Suprapubic skin (tissue), 3 donors: Measurements from ENCODE around the gene TPD52L1.

ENCODE experiments used
- CTCF ChIP-seq, 2 donors: fragments of 200-600 bp in 1 of 2; fragments of 450-650 bp in 1 of 2; sonication (generic) in 1 of 2; IDR thresholded peaks; one replicate each; pipeline ENCODE4 v1.5.1; 2016 to 2019; ENCODE audit warnings: antibody characterized with exemption in 2 of 2, mild to moderate bottlenecking in 1 of 2, moderate library complexity in 1 of 2
- POLR2A ChIP-seq, 2 donors: fragments of 450-650 bp; IDR thresholded peaks; one replicate each; pipeline ENCODE4 v1.6.1; 2017; ENCODE audit warnings: antibody characterized with exemption in 2 of 2, mild to moderate bottlenecking in 2 of 2, moderate library complexity in 2 of 2

- no peak for TF ChIP-seq CTCF (IDR thresholded peaks at IDR 0.05)
- no peak for TF ChIP-seq POLR2A (IDR thresholded peaks at IDR 0.05)
Observed at GRCh38 chr6:125123051-125123450, 30.5 kb upstream of the TPD52L1 start.
